NCI-H82 treated with DMSO at 0.1 percent for 48 hours (cell line): ENCODE measurements around the gene FCN3.
A peak's percentile ranks its signal among the peaks of the same experiment; 100 is the strongest.
"Not testable (repeated sequence)": the region's sequence is repeated elsewhere in the genome, so short reads cannot be mapped to it uniquely, and the experiment has no call there.

Experiments used
- DNase-seq: peaks from one replicate; lab custom pipeline; 2025; ENCODE audit not compliant: unreplicated experiment; lab: John Stamatoyannopoulos, UW

The FCN3 gene

DNA sequence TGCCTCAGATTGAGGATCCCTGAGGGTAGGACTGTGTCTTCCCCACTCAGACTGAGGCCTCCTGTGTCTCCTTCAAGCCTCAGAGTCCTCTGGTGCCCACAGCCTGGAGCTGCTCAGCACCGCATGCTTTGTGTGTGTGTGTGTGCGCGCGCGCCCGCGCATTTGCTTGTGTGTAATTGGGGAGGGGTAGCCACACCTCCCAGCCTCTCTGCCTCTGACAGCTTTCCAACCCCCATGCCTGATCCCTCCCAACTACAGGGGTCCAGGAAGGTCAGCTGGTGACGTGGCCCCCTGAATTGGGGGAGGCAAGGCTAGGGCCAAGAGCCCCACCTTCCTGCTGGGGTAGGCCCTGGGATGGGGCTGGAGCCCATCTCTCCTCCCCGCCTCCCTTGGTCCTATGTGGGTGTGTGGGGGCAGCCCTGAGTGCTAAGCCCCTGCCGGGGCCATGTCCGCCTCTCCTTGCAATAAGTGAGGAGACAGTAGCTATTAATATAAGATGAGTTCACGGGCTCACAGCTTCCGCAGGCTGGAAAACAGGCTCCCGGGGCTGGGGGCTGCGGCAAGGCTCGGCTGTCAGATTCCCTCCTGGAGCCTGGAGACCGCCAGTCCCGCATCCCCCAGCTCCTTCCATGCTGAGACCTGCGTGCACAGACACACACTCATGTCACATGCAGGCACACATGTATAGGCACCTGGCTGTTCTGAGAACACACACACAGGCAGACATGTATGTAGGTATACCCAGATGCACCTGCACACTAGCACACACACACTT, 24.8 kb upstream of the FCN3 start:
- no peak for DNase-seq

DNA sequence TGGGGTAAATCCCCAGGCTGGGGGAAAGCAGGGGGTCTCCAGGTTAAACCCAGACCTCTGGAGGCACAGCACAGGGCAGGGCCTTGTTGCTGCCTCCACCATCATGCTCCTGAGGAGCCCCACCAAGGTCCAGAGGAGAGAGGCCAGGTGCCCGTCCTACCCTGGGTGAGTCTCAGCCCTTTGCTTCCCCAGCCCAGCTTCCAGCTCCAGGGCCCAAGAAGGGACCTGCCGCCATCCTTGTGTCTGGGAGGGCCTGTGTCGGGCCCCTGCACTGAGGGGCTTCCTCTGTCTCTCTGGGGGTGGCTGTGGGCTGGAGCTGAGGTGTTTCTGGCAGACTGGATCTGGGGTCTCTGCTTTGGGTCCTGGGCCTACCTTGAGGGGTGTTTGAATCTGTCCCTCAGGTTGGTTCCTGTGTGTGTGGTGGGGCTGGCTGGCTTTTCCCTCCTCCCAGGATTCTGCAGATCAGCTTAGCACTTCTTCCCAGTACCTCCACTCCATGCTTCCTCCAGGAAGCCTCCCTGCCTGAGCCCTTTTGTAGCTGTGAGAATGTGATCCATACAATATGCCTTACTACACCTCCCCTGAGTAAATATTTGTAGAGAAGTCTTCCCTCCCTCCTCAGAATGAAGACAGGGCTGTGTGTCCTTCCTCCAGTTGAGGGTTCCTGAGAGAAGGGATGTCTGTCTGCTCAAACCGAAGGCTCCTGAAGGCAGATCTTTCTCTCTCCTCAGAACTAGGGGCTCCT, 24.0 kb upstream of the FCN3 start:
- no peak for DNase-seq

DNA sequence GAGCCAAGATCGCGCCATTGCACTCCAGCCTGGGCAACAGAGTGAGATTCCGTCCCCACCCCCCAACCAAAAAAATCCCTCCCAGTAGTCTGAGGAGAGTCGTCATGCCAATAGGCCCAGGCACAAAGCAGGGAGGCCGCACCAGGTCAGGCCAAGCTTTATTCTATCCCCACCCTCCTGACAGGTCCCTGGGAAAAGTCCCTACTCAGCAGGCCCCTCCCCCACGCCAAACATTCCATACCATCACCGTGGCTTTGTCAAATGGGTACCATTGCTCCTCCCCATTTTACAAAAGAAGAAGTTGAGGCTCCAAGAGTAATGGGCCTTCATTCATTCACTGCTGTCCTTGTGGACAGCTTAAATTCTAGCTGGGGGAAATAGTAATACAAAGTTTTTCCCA, 23.1 kb upstream of the FCN3 start:
- no peak for DNase-seq

DNA sequence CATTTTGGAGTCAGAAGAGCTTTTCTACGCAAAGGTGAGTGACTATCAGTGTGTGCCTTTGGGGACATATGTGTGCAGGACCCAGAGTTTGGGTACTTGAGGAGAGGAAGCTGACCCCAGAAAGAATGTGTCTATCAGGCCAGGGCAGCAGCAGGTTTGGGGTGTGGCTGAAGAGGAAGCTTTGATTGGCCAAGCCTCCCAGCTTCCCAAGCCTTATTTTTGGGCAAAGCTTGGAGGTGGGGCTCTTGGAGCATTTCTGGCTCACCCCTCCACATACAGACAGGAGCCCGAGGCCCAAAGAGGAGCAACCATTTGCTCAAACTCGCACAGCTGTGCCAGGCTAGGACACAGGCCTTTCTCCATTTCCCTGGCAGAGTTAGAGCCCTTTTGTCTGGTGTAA, 22.5 kb upstream of the FCN3 start:
- no peak for DNase-seq

DNA sequence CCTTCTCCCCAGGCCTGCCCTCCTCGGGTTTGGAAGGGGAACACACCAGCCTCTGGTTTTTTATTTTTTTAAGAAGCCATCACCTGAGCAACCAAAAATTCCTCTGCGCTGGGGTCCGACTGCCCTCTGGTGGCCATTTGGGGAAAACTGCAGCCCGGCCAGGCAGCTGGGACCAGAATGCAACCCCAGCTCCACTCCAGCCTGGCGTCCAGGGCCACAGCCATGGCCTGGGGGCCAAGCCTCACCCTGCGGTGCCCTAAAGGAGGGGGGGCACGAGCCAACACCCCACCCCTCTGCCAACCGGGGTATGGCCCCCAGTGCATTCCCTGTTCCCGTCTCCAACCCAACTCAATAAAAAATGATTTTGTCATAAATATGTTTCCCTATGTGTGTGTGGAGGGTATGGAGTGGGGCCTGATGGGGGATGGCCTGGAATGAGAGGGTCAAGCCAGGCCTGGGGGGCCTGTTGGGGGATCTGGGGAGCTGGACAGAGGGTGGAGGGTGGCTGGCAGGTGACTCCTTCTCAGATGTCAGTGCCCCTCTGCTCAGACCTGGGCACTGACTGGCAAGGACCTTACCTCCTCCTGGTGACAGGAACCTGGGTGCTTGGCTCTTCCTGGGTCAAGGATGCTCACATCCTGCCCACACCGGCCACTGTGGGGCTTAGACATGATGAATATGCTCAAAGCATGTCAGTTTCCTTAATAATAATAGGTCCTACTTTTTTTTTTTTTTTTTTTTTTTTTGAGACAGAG, 21.0 kb upstream of the FCN3 start:
- peak; percentile 56 for DNase-seq

DNA sequence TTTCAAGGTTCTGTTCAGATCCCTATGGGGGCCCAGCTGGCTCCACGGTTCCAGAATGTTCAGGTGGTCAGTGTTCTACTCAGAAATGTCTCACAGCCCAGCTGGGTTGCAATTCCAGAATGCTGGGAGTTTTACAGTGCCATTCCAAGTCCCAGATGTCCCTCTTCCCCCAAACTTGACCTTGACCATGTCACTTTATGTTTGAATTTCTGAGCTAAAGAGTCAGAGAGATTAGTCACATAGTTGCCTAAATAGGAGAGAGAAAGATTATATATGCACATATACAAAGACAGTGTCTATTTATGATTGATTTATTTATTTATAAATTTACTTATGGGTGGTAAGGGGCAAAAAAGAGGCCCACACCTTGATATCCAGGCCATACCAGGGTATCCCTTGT, 20.3 kb upstream of the FCN3 start:
- no peak for DNase-seq

DNA sequence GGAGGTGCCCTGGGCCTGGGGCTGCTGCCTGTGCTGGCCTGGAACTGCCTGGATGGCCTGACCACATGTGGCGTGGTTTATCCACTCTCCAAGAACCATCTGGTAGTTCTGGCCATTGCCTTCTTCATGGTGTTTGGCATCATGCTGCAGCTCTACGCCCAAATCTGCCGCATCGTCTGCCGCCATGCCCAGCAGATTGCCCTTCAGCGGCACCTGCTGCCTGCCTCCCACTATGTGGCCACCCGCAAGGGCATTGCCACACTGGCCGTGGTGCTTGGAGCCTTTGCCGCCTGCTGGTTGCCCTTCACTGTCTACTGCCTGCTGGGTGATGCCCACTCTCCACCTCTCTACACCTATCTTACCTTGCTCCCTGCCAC, 19.6 kb upstream of the FCN3 start:
- DNase-seq: no peak

DNA sequence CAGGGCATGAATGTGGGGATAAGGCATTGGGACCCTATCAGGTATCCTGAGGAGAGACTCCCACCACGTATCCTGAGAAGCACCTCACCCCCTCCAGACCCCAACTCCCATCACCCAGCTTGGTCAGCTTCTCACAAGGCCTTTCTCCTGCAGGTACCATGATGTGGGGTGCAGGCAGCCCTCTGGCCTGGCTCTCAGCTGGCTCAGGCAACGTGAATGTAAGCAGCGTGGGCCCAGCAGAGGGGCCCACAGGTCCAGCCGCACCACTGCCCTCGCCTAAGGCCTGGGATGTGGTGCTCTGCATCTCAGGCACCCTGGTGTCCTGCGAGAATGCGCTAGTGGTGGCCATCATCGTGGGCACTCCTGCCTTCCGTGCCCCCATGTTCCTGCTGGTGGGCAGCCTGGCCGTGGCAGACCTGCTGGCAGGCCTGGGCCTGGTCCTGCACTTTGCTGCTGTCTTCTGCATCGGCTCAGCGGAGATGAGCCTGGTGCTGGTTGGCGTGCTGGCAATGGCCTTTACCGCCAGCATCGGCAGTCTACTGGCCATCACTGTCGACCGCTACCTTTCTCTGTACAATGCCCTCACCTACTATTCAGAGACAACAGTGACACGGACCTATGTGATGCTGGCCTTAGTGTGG, 19.1 kb upstream of the FCN3 start:
- no peak for DNase-seq

DNA sequence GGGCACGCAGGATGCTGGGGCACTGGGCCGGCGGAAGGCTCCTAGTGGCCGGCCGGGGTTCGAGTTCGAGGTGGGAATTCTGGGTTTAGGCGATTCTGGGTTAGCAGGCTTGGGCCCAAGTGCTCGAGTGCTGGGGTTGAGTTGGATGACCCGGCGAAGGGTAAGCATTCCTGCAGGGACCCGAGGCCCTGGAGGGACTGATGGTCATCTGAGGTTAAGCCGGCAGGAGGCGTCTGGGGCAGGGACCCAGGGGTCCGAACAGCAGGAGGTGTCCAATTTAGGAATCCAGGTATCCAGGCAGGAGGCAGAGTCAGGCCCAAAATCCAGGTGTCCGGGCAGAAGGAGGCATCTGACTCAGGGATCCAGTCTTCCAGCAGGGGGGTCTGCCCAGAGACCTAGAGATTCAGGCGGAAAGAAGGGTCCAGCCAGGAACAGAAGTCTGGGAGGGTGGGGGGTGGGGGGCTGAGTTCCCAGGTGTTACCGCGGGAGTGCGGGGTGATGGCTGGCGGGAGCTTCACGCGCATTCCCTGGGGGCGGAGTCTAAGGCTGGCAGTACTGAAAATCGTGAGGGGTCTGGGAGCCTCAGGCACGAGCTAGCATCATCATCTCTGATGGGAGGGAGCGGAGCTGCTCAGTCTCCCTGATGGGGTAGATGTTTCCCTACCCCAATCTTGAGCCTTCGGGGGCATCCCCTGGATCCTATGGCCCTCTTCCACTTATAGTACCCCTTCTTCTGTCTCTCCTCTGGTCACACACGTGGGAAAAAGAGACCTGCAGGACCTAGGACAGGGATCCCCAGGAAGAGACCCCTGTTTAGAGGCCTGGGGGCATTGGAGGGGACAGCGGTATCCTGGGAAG, 18.4 kb upstream of the FCN3 start:
- DNase-seq: no peak

DNA sequence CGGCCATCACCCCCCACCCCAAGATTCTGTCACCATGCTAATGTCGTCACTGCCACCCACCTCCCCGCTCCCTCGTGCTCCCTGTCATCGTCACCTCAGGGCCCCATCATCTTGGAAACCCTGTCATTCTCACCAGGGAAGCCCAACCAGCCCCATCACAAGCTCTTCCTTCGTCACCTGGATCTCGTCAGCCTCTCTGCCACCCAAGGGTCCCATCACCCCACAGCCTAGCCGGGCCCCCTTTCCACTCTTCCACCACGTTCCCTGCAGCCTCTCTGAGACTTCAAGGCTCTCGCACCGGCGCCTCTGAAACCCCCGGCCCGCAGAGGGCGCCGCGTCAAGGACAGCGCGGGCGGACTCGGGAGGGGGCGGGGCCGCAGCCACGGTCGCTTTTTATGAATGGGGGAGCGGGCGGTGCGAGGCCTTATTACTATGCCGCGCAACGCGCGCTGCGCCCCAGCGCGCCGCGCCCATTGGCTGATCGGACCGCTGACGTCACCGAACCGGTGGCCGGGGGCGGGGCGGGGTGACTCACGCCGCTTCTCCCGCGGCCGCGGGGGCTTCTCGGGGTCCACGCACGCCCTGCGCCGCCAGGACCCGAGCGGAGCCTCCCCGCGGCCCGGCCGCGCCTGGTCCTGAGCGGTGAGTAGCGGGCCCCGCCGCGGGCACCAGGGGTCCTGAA, 17.6 kb upstream of the FCN3 start, which contains the start of gene GPR3:
Gene GPR3, plus strand, starts transcription at position 527 of the 682 bp plus-strand sequence. CDS start 1,177 bp downstream, outside the sequence.
- peak; percentile 84 for DNase-seq

DNA sequence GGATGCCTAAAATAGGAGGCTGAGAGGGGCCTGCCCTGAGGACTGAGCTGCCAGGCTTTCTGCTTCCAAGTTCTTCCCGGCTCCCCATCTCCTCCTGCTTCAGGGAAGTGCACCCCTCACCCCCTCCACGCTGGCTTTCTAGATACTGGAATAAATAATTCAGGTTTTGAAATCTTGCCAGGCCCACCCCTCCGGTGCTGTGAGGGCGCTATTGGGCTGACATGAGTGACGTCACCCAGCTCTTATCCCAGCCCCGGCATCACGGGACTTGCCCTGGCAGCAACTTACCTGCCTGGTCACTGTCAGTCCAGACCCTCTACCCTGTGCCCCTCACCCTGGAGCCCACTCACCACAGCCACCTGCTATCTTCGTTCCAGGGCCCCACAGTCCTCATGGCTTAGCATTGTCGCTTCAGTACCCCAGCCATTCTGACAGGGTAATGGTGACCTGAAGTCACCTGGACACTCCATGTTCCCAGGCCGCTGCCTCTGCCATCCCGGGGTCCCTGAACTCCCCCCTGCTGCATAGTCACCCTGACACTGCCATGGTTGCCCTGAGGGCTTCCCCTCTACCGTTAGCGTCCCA, 17.0 kb upstream of the FCN3 start:
- DNase-seq: peak; percentile 21

DNA sequence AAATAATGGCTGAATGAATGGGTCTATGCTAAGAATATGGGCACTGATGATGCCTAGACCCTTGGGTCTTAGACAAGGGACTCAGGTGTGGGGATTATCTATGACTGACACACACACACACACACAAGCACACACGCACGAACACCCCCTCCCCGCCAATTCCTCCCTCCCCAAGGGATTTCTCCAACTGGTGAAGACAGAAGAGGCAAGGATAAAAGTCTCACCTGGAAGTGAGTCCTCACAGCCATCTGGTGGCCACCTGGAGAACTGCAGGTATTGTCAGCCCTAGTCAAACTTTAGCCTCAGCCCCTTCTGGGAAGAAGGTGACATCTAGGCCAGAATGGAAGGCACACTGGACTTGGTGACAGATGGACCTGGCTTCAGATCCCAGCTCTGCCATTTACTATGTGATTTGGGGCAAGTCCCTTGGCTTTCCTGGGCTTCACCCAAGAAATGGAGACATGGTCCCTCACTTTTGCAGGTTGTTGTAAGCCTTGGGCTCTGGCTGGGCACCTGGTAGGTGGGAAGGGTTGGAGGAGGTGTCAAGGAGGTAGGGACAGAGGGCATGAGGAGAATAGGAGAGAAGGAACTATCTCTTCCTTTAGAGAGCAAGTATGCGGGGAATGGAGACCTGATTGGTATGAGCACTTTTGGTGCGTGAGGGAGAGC, 13.8 kb upstream of the FCN3 start:
- peak; percentile 49 for DNase-seq

DNA sequence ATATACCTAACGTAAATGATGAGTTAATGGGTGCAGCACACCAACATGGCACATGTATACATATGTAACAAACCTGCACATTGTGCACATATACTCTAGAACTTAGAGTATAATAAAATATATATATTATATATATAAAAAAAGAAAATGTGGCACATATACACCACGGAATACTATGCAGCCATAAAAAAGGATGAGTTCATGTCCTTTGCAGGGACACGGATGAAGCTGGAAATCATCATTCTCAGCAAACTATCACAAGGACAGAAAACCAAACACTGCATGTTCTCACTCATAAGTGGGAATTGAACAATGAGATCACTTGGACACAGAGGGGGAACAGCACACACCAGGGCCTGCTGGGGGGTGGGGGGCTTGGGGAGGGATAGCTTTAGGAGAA, 10.2 kb upstream of the FCN3 start:
- not testable (repeated sequence) for DNase-seq

DNA sequence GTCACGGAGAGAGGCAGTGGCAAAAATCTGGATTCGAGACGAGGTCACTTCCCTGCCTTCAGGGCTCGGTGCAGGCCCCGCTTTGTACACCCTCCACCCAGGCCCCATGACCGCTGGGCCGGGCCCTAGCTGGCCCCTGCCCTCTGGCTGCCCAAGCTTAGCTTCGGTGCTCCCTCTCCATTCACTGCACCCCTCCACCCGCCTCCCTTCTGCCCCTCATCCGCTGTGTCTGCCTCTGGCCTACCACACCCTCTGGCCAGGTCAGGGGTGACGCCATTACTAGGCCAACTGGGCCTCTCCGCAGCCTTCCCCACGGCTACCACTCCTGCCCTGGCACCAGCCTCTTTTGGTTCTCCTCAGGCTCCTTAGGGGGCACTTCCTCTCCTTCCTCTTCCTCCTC, 9.0 kb upstream of the FCN3 start:
- DNase-seq: no peak

DNA sequence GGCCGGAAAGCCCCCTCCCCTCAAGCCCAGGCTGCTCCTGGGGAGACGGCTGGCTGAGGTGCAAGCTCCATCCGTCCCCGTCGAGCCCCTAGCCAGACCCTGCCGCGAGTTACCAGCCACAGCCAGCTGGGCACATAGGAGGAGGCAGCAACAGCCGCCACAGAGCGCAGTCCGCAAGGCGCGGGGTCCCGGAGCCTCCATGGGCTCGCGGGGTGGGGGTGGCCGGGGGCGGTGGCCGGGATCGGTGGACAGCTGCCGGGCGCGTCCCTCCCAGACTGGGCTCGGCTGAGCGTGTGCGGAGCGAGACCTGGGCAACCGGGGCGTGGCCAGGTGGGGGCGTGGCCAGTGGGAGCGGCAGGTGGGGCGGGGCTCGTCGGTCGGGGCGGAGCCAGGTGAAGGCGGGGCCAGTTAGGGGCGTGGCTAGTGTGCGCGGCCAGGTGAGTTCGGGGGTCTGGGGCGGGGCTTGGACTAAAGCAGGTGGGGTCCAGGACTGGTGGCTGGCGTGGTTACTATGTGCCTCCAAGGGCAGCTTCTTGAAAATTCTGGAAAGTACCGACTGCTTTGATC, 8.5 kb upstream of the FCN3 start, which contains the start of gene CD164L2:
Gene CD164L2, minus strand, starts transcription at position 295 of the 567 bp plus-strand sequence. Its CDS starts 94 bp downstream, at position 201.
- no peak for DNase-seq

DNA sequence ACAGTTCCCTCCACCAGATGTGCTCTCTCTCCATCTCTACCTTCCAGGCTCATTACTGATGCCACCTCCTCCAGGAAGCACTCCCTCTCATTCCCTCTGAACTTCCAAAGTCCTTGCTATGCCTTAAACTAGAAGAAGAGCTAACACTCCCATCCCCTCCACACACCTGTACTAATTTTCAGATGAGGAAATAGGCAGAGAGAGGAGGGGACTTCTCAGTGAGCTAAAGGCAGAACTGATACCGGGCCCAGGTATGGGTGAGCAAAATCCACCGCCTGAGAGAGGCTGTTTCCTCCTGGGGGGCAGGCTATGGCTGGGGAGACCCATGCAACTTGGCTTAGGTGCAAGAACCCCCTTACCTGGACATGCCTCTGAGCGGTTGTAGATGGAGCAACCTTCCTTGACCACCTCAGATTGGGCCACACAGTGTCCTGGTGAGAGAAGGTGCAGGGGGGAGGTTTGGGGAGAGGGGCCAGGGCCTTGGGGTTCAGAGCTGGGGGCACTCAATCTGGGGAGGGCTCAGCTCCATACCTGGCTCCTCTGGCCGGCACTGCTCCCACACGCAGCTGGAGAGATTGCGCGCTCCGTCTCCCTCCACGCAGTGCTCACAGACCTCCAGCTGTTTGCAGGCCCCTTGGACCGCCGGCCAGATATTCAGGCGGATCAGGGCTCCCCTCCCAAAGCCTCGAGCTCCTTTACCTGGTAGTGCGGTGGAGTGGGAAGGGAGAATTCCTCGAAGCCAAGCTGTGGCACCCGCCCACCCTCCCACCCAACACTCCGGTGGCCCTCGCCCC, 7.5 kb upstream of the FCN3 start:
- no peak for DNase-seq
